Epithelial cell of proximal tubule (primary cell): Measurements from ENCODE around the gene FBLN2. TPM values are rescaled to one million over a fixed set of nuclear protein-coding genes. Genes with fewer than 3 reads are reported as not detected.
"Not testable (repeated sequence)": the region's sequence is repeated elsewhere in the genome, so short reads cannot be mapped to it uniquely, and the experiment has no call there.

Experiments
- DNase-seq: peaks from one replicate; pipeline ENCODE4 v3.0.0-alpha.2; 2011; ENCODE audit warnings: low read depth
- H3K4me3 ChIP-seq: 2 replicates; pipeline ENCODE4 v1.5.1; 2011; ENCODE audit warnings: low read depth, mild to moderate bottlenecking, low read length
- total RNA-seq: library from RNA; depleted of rRNA; stranded (reverse); fragments of >200 nt; gene quantifications from 2 replicates; pipeline ENCODE4 v1.2.3, GENCODE V29; 2015
- TF ChIP-seq, protein P1 (sequence below): conservative IDR thresholded peaks from 2 replicates; pipeline ENCODE4 v1.5.1; 2012; ENCODE audit warnings: low read depth, mild to moderate bottlenecking, low read length

The FBLN2 gene
- total RNA-seq, result 0.94 and 1.1 TPM in 2 replicates

DNA sequence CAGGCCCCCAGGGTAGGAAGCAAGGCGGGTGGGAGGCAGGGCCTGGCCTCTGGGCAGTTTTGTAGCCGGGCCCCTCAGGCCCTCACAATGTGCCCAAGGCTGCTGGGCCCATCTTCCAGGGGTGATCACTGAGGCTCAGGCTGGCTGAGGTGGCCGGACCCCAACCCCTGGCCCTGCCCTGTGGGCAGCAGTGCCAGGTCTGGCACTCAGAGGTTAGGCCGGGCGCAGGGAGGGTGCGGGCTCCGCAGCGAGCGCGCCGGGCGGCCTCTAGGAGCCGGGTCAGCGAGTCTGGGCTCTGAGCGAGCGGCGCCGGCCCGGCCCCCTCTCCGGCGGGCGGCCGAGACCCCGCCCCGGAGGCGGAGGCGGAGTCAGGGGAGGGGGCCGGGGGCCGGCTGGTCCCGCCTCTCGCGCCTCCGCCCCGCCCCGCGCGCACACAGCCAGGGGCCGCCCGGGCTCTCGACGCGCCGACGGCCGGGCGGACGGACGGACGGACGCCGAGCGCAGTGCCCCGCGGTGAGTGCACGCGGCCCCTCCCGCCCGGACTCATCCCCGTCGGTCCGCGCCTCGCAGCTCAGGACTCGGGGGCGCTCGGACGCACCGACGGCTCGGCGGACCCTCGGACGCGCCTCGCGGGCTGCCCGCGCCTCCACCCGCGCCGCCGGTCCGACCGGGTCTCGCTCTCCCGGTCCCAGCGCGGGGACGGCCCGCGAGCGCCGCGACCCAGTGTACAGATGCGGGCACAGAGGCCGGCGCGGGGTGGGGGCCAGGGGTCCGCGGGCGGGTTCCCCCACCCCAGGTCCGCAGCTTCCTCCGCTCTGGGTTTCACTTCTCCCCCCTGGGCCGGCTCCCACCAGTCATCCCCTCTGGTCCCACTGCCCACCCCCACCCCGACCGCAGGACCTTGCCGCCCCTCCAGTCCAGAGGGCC, at the start of gene FBLN2:
TSS of gene FBLN2 (plus strand) at position 430 of the 927 bp plus-strand sequence. CDS start 21,231 bp downstream, outside the sequence.
- TF ChIP-seq, protein P1, sequence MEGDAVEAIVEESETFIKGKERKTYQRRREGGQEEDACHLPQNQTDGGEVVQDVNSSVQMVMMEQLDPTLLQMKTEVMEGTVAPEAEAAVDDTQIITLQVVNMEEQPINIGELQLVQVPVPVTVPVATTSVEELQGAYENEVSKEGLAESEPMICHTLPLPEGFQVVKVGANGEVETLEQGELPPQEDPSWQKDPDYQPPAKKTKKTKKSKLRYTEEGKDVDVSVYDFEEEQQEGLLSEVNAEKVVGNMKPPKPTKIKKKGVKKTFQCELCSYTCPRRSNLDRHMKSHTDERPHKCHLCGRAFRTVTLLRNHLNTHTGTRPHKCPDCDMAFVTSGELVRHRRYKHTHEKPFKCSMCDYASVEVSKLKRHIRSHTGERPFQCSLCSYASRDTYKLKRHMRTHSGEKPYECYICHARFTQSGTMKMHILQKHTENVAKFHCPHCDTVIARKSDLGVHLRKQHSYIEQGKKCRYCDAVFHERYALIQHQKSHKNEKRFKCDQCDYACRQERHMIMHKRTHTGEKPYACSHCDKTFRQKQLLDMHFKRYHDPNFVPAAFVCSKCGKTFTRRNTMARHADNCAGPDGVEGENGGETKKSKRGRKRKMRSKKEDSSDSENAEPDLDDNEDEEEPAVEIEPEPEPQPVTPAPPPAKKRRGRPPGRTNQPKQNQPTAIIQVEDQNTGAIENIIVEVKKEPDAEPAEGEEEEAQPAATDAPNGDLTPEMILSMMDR, result no peak
- DNase-seq, result no peak
- no peak within 1 kb of the TSS for H3K4me3 ChIP-seq

DNA sequence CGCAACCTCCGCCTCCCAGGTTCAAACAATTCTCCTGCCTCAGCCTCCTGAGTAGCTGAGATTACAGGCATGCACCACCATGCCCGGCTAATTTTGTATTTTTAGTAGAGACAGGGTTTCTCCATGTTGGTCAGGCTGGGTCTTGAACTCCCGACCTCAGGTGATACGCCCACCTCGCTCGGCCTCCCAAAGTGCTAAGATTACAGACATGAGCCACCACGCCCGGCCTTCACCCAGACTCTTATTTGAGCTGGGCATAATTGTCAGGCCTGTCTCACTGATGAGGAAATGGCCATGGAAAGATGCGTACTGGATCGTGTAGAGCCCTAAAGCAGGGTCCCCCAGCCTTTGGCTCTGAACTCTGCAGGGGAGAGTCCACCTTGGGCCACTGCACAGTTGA, 49.7 kb upstream of the FBLN2 start:
- H3K4me3 ChIP-seq, DNase-seq: not testable (repeated sequence)

DNA sequence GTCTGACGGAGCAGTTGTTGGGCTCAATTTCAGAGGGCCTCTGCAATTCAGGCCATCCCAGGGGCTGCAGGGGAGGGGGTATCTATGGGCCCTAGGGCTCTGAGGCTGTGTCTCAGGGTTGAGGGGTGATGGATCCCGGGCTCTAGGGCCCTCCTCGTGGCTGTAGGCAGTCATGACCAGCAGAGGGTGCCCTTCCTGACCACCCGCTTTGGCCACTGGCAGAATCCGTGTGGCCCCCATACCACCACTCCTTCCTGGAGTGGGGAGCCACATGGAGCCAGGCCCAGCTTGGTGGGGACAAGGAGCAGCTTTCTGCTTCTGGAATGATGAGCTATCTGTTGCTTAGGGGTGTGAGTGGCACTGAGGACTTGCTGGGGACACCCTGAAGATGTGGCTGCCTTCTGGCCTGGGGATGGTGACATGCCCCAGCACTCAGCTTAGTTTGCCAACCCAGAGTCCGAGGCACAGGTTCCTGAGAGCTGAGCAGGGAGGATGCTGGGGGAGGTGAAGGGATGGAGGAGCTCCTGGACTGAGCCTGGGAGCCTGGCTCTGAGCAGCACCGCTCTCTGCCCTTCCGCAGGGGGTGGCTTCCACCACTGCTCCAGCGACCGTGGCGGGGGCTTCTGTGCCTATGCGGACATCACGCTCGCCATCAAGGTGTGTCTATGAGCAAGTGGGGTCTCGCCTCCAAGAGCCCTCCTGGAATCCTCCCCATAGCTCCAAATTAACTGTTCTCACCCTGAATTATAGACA, 48.6 kb upstream of the FBLN2 start:
- DNase-seq, result no peak
- TF ChIP-seq, protein P1, result peak; percentile 65
- H3K4me3 ChIP-seq, result no peak overlapping the region

DNA sequence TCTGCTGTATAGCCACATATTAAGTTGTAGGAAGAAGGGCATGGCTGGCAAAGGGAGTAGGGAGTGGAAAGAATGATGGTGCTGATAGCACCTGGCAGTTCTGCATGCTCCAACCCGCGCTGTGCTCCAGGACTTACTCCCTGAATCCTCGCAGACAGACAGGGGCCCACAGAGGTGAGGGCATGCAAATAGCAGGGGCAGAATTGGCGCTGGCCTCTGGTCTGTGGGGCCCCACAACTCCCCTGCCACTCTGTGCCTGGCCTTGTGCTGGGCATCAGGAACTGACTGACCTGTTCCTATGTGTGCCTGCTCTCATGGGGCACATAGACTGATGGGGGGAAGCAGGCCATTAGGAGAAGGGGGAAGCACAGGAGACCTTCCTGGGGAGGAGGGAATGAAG, 47.9 kb upstream of the FBLN2 start:
- no peak overlapping the region for H3K4me3 ChIP-seq
- no peak for DNase-seq
- TF ChIP-seq, protein P1, result no peak

DNA sequence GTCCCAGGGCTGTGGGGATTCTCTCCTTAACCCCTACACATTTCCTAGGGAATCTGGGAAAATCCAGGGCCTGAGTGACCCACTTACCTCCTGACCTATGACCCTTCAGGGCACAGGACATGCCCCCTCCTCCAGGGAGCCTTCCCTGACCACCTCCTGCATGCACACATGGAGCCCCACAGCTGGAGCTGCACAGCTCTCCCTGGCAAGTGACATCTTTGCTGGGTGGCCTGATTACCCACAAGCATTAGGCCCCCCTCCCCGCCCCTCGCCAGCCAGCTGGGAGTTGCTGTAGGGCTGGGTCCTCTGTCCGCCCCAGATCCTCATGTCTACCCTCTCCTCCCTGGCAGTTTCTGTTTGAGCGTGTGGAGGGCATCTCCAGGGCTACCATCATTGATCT, 47.4 kb upstream of the FBLN2 start:
- DNase-seq, result no peak
- TF ChIP-seq, protein P1, result no peak
- no peak overlapping the region for H3K4me3 ChIP-seq

DNA sequence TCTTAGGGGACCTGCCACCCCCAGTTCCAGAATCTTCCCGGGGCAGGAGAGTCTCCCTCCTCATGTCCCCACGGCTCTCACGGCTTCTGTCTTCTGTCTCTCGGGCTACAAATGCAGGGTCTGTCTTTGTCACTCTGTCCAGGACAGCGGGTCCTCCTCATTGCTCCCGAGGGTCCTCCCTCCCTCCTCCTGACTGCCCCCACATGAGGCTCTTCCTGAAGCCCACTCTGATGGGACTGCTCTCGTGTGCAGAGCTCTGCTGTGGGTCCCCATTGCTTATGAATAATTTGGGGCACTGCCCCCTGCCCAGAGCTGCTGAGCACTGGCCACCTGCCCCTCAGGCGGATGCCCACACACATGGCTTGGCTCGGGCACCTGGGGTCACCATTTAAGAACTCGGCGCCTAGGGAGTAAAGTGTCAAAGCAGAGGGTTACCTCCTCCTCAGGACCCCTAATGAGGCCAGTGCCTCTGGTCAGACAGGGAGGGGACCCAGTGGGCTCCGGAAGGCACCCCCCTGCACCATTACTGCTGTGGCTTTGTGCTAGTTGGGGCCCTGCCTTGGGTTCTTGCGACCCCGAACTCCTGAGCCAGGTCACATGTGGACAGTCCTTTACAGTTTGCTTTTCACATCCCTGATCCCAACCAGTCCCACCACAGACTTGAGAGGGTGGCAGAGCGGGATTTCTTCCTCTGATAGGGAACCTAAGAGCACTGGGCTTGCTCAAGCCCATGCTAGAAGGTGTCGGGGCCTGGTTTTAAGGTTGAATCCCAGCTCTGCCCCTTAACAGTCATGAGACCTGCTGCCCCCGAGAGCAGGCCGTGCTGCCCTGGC, 46.8 kb upstream of the FBLN2 start:
- DNase-seq, result no peak
- TF ChIP-seq, protein P1, result no peak
- no peak overlapping the region for H3K4me3 ChIP-seq

DNA sequence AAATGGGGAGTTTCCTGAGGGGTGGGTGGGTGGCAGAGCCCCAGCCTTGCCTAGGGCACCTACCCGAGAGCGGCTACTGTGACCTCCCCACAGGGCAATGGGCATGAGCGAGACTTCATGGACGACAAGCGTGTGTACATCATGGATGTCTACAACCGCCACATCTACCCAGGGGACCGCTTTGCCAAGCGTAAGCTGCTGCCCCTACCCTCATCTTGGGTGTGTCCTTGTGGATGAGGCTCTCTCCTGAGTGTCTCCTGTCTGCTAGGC, 46.2 kb upstream of the FBLN2 start:
- H3K4me3 ChIP-seq, result no peak overlapping the region
- TF ChIP-seq, protein P1, result no peak
- no peak for DNase-seq
